SK-N-MC (cell line): ENCODE data around the gene PPEF2.

ENCODE experiments used
- EZH2 ChIP-seq: fragments of 200-600 bp; sonication (generic); IDR thresholded peaks from one replicate; pipeline ENCODE4 v1.6.1; 2017; ENCODE audit warnings: antibody characterized with exemption
- FOXP2 ChIP-seq: optimal IDR thresholded peaks from 2 replicates; pipeline ENCODE3; 2011; ENCODE audit warnings: mild to moderate bottlenecking, moderate library complexity; ENCODE audit not compliant: insufficient read depth; ENCODE audit errors: extremely low read length, control extremely low read depth
- POLR2AphosphoS5 ChIP-seq: IDR thresholded peaks from 2 replicates; pipeline ENCODE4 v1.6.1; 2012; ENCODE audit warnings: mild to moderate bottlenecking, low read depth, low read length, borderline replicate concordance

DNA sequence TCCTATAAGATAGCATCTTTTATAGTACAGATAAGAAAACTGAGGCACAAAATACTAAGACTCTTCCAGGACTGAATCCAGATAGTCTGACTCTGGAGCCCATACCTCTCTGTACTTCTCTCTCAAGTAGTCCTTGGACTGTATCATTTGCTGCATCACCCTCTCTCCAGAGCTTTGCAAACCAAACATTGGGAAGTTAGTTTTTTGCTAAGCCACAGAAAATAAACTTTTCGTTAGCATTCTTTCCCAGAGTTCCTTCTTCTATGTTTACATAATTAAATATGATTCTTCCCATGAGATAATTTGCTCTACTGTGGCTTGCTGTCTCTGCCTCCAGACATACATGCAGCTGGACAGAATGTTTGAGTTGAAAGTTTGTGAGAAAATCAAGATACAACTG, 22.0 kb downstream of the PPEF2 start:
- TF ChIP-seq EZH2 (no peak), POLR2AphosphoS5 (no peak), FOXP2 (no peak)
